Measurements from ENCODE around the gene TBC1D3K.
"Not testable (repeated sequence)": the region's sequence is repeated elsewhere in the genome, so short reads cannot be mapped to it uniquely, and the experiment has no call there.

Gene TBC1D3K

DNA sequence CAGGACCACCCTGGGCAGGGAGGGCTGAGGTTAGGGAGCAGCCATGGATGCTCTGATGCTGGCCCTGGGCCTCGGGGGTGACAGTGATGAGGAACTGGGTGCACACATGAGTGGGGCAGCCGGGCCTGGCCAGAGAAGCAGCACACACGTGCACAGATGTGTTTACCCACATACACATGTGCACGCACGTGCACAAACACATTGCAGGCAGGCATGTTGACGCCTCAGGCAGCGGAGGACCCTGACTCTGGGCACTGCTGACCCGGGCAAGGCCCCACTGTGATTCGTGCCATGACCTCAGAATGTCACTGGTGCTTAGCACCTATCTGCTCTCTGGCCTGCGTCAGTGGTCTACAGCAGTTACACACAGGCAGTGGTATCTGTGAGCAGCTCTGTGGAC, at the start of gene TBC1D3K:
Gene TBC1D3K (plus strand): TSS at position 301 of the 400 bp plus-strand sequence. CDS start 1,585 bp downstream, outside the sequence.
- not testable (repeated sequence) for DNase-seq

DNA sequence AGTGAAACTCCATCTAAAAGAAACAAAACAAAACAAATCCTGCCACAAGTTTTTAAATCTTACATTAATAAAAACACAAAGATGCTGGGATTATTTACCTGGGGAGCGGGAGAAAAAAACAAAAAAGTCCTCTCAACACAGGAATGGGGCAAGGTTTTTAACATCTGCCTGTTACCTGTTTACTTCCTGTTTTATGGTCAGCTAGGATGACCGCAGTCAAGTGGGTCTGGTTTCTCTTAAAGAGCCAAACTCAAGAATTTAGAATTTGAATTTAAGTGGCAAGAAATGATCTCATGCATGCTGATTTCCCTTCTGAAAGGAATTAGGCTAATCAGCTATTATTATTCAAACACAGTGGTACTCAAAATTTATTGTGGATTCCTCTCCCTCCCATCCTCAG, 39.7 kb upstream of the TBC1D3K start:
- no peak for DNase-seq

DNA sequence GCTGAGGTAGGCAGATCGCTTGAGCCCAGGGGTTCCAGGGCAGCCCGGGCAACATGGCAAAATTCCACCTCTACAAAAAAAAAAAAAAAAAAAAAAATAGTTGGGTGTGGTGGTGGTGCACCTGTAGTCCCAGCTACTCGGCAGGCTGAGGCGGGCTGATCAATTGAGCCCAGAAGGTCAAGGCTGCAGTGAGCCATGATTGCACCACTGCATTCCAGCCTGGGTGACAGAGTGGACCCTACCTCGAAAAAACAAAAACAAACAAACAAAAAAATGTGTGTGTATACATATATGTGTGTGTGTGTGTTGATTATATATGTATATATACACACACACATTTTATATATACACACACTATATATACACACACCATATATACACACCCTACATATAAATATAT, 39.1 kb upstream of the TBC1D3K start:
- DNase-seq: no peak

DNA sequence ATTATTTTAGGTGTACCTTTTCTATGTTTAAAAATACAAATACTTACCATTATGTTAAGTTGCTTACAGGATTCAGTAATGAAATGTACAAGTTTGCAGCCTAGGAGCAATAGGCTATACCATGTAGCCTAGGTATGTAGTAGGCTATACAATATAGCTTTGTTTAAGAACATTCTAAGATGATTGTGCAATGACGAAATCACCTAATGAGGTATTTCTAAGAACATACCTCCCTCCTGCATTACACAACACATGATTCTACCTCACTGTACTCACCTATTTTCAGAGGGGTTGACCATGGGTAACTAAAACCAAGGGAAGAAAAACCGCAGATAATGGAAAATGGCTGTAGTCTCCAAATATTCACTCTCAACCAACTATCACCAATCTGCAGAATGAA, 35.3 kb upstream of the TBC1D3K start:
- DNase-seq: no peak

DNA sequence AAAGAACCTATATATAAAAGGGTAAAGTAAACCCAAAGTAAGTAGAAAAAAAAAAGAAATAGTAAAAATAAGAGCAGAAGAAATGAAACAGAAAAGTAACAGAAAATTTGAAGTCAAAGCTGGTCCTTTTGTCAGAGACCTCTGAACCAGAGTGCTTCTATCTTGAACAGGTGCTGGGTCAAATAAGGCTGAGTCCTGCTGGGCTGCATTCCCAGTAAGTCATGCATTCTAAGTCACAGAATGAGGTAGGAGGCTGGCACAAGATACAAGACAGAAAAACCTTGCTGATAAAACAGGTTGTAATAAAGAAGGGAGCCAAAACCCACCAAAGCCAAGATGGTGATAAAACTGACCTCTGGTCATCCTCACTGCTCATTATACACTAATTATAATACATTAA, 27.3 kb upstream of the TBC1D3K start:
- DNase-seq: not testable (repeated sequence)

Data from activated CD4-positive, alpha-beta T cell treated with anti-CD3 and anti-CD28 coated beads, Interleukin-10, Interleukin-2, amounts not matched to agents 100 ng/mL and 50 ng/mL, durations not matched to agents 16 hours and 8 hours (primary cell).